GM23338 (cell line): ENCODE measurements around the gene ARF1. TPM values are rescaled to one million over a fixed set of nuclear protein-coding genes. Genes with fewer than 3 reads are reported as not detected.

Source experiments
- ATAC-seq: fragments of 200-7000 bp; cut with Tn5 transposase; 3 replicates; pipeline ENCODE4 v1.9.1; 2020
- DNase-seq: peaks from one replicate; pipeline ENCODE4 v3.0.0-alpha.2; 2015; ENCODE audit warnings: low spot score
- H2AFZ ChIP-seq: fragments of 200-600 bp; sonication (generic); 2 replicates; pipeline ENCODE4 v1.8.0; 2016; ENCODE audit warnings: antibody characterized with exemption, mild to moderate bottlenecking, moderate library complexity
- H3F3A ChIP-seq: fragments of 200-600 bp; sonication (generic); replicated peaks from 2 replicates; pipeline ENCODE4 v1.8.0; 2017; ENCODE audit warnings: antibody characterized with exemption, mixed run types, low read depth
- H3K27ac ChIP-seq: fragments of 200-600 bp; sonication (generic); 2 replicates; pipeline ENCODE4 v1.6.1; 2016; ENCODE audit warnings: low read depth
- H3K27me3 ChIP-seq: fragments of 200-600 bp; sonication (generic); 2 replicates; pipeline ENCODE4 v1.8.0; 2016; ENCODE audit warnings: mild to moderate bottlenecking, mixed run types, moderate library complexity; ENCODE audit not compliant: insufficient read depth
- H3K36me3 ChIP-seq: fragments of 200-600 bp; sonication (generic); 2 replicates; pipeline ENCODE4 v1.8.0; 2016; ENCODE audit warnings: mild to moderate bottlenecking; ENCODE audit not compliant: insufficient read depth
- H3K4me1 ChIP-seq: fragments of 200-600 bp; sonication (generic); 2 replicates; pipeline ENCODE4 v1.8.0; 2016; ENCODE audit warnings: mild to moderate bottlenecking, moderate library complexity; ENCODE audit not compliant: insufficient read depth
- H3K4me2 ChIP-seq: fragments of 200-600 bp; sonication (generic); 2 replicates; pipeline ENCODE4 v1.7.1; 2017; ENCODE audit warnings: mixed run types
- H3K4me3 ChIP-seq: fragments of 200-600 bp; sonication (generic); 2 replicates; pipeline ENCODE4 v1.6.1; 2016; ENCODE audit warnings: mixed run types
- H3K79me2 ChIP-seq: fragments of 200-600 bp; sonication (generic); replicated peaks from 2 replicates; pipeline ENCODE4 v1.8.0; 2017; ENCODE audit warnings: mild to moderate bottlenecking; ENCODE audit not compliant: insufficient read depth
- H3K9me2 ChIP-seq: fragments of 200-600 bp; sonication (generic); 2 replicates; pipeline ENCODE4 v1.8.0; 2017; ENCODE audit not compliant: insufficient read depth
- H4K20me1 ChIP-seq: fragments of 200-600 bp; sonication (generic); replicated peaks from 2 replicates; pipeline ENCODE4 v1.8.0; 2017; ENCODE audit warnings: mild to moderate bottlenecking; ENCODE audit not compliant: insufficient read depth
- H3K27ac Mint-ChIP-seq: 2 replicates; pipeline ENCODE4 v1.8.0; 2020; ENCODE audit warnings: inconsistent platforms, mild to moderate bottlenecking, moderate library complexity, mixed read lengths
- H3K27me3 Mint-ChIP-seq: 3 replicates; pipeline ENCODE4 v1.8.0; 2022; ENCODE audit warnings: low read depth, mild to moderate bottlenecking, moderate library complexity, mixed read lengths, inconsistent platforms; ENCODE audit not compliant: insufficient read depth, poor library complexity
- H3K36me3 Mint-ChIP-seq: 3 replicates; pipeline ENCODE4 v1.8.0; 2021; ENCODE audit warnings: low read depth, mild to moderate bottlenecking, inconsistent platforms, moderate library complexity, mixed read lengths
- H3K4me1 Mint-ChIP-seq: 3 replicates; pipeline ENCODE4 v1.8.0; 2020; ENCODE audit warnings: mild to moderate bottlenecking, inconsistent platforms, mixed read lengths
- H3K4me3 Mint-ChIP-seq: 3 replicates; pipeline ENCODE4 v1.8.0; 2021; ENCODE audit warnings: moderate library complexity, mild to moderate bottlenecking, inconsistent platforms, mixed read lengths
- H3K9me3 Mint-ChIP-seq: 3 replicates; pipeline ENCODE4 v1.8.0; 2020; ENCODE audit warnings: moderate library complexity, mild to moderate bottlenecking, inconsistent platforms, mixed read lengths
- CTCF ChIP-seq, 2 experiments: fragments of 200-600 bp in 1 of 2; sonication (generic) in 1 of 2; conservative IDR thresholded peaks; 2 replicates each; pipeline versions ENCODE4 v1.5.1 to v1.6.1; 2016 to 2017; ENCODE audit warnings: antibody characterized with exemption in 2 of 2, low read depth in 2 of 2, mild to moderate bottlenecking in 2 of 2, moderate library complexity in 1 of 2
- ETS1 ChIP-seq: IDR thresholded peaks from 2 replicates; pipeline ENCODE4 v1.6.1; 2016; ENCODE audit warnings: antibody characterized with exemption
- EZH2phosphoT487 ChIP-seq: fragments of 200-600 bp; sonication (generic); IDR thresholded peaks from one replicate; pipeline ENCODE4 v1.8.1; 2018; ENCODE audit warnings: antibody characterized with exemption; ENCODE audit not compliant: unreplicated experiment
- JUNB ChIP-seq: IDR thresholded peaks from one replicate; pipeline ENCODE4 v1.6.1; 2016; ENCODE audit warnings: antibody characterized with exemption; ENCODE audit not compliant: unreplicated experiment
- NANOG ChIP-seq: IDR thresholded peaks from 2 replicates; pipeline ENCODE4 v1.6.1; 2016; ENCODE audit warnings: antibody characterized with exemption, borderline replicate concordance
- POLR2AphosphoS5 ChIP-seq: IDR thresholded peaks from 2 replicates; pipeline ENCODE4 v1.6.1; 2016; ENCODE audit warnings: antibody characterized with exemption, low read depth
- REST ChIP-seq: IDR thresholded peaks from one replicate; pipeline ENCODE4 v1.6.1; 2018; ENCODE audit warnings: antibody characterized with exemption; ENCODE audit not compliant: unreplicated experiment
- ZNF331 ChIP-seq: fragments of 250-450 bp; sonication (Bioruptor Pico); IDR thresholded peaks from 2 replicates; pipeline ENCODE4 v1.5.0; 2020; ENCODE audit warnings: low read depth, mild to moderate bottlenecking, moderate library complexity
- ZNF462 ChIP-seq: fragments of 250-450 bp; sonication (Bioruptor Pico); IDR thresholded peaks from 2 replicates; pipeline ENCODE4 v1.5.0; 2020; ENCODE audit warnings: mild to moderate bottlenecking, moderate library complexity
- polyA plus RNA-seq: library from polyadenylated mRNA; unstranded; fragments of >200 nt; fragmentation: Nextera tagmentation; extraction: Ambion mirVana; gene quantifications from 2 replicates; pipeline ENCODE4 v1.2.1, GENCODE V29; 2016
- total RNA-seq: library from RNA; depleted of rRNA; stranded (reverse); fragments of >200 nt; shearing (Covaris generic); gene quantifications from 2 replicates; pipeline ENCODE4 v1.2.3, GENCODE V29; 2014

ARF1 gene
- total and polyA plus RNA-seq, 2 experiments from 2014 or later, result 210 to 306 TPM

DNA sequence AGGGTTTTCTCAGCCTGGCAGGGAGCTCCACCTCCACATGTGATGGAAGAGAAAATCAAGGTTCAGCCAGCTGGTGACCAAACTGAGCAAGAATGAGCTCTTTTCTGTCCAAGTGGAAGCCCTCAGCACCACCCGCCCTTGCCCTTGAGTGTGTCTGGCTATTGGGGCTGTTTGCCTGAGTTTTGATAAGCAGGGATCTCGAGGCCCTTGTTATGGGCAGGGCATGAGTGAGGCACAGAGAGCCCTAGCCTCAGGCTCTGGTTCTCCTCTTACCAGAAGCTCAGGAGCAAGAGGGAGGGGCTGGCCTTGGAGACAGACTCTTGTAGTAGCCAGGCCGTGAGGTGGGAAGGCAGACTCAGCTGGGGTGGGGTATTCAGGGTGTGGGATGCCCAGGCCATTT, 37.5 kb upstream of the ARF1 start (continued):
- no peak for TF ChIP-seq REST

DNA sequence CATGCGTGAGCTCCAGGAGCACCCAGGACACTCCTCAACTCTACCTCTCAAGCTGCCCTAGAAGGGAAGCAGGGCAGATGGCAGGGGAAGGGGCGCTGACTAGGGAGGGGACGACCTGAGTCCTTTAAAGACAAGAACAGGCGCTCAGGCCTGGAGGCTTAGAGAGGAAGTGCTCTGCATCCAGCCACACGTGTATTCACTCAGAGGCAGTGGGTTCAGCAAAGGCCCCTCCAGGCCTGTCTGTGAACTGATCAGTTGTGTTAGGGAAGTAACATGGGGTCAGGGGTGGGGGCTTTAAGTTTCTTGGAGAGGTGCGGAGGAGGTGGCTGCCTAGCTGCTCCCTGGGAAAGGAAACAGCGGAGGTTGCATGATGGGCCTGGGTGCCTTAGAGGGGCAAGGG, 37.1 kb upstream of the ARF1 start:
- Histone ChIP-seq H4K20me1 (no peaks in the 10 kb centered on the region; the same call in 1 of the 2 replicates), H3F3A (no peaks in the 10 kb centered on the region), H3K9me2 (peaks cover 15% of the 10 kb centered on the region), H3K36me3 (no peaks in the 10 kb centered on the region), H3K4me2 (no peak overlapping the region), H3K79me2 (no peaks in the 10 kb centered on the region), H3K4me1 (no peaks in the 10 kb centered on the region), H3K4me3 (no peak overlapping the region), H3K27ac (no peak overlapping the region), H2AFZ (0 out of 2 replicates have a peak overlapping the region, but pooled peaks have one; percentile 23), H3K27me3 (peaks cover 63% of the 10 kb centered on the region)
- peaks cover 26% of the 10 kb centered on the region for H3K27me3 Mint-ChIP-seq
- H3K27ac Mint-ChIP-seq, result no peak overlapping the region
- ATAC-seq, result peak; percentile 56
- no peaks in the 10 kb centered on the region for H3K9me3 Mint-ChIP-seq
- no peak overlapping the region for H3K4me3 Mint-ChIP-seq
- no peak for DNase-seq
- H3K36me3 Mint-ChIP-seq, result no peaks in the 10 kb centered on the region
- H3K4me1 Mint-ChIP-seq, result peaks cover 4% of the 10 kb centered on the region; the same call in 1 of the 3 replicates
- TF ChIP-seq POLR2AphosphoS5 (no peak), CTCF (conservative IDR thresholded peaks at IDR 0.05; ENCODE audit: low read depth in 2 of 2) (no peak), EZH2phosphoT487 (no peak), JUNB (no peak), REST (no peak), NANOG (no peak), ZNF462 (CRISPR knock-in tag) (no peak), ETS1 (no peak), ZNF331 (CRISPR knock-in tag) (no peak)
